HG03066 (cell line): ENCODE data around the gene GABRD.
"Not testable (repeated sequence)": the region's sequence is repeated elsewhere in the genome, so short reads cannot be mapped to it uniquely, and the experiment has no call there.

Experiments
- ATAC-seq: cut with Tn5 transposase; IDR thresholded peaks from one replicate; pipeline ENCODE4 v1.9.1; 2021; ENCODE audit warnings: low read depth; ENCODE audit not compliant: unreplicated experiment

GABRD gene

GRCh38 chr1:2019172-2019543, at the start of gene GABRD:
Gene GABRD (plus strand): TSS chr1:2019345. CDS start chr1:2019424, 79 bp downstream.
- ATAC-seq = no peak

GRCh38 chr1:1969505-1969900, 49.6 kb upstream of the GABRD start:
- no peak for ATAC-seq

DNA sequence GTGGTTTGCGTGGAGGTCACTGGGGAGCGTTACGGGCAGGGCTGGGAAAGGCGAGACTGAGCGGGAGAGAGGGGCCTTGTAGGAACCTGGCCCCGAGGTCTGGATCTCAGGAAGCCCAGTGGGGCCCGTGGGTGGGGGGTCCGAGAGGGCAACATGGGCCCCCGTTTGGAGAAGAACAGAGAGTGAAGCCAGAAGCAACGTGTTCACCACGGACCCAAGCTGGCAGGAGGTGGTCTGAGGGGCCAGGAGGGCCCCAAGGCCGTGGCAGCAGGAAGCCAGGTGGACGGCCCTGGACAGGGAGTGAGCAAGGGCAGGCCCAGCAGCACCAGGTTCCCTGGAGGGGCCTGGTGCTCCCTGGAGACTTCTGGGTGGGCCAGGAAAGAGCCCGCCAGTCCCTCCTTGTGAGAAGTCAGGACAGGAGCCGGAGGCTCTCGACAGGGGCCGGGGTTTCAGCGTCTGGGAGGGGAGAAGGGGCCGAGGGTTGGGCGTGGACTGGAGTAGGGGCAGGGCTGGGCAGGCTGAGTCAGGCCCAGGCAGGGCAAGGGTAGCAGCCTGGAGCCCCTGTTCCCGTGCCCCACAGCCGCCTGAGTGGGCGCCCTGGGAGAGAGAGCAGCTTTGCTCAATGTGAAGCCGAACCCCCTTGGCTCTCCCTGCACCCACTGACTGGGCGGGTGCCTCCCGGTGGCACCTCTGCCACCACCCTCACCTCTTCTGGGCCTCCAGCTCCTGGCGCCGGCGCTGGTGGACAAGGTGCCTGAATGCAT, 49.0 kb upstream of the GABRD start:
- ATAC-seq = no peak

- ATAC-seq = no peak
Measured at GRCh38 chr1:1971017-1971416, 48.1 kb upstream of the GABRD start.

DNA sequence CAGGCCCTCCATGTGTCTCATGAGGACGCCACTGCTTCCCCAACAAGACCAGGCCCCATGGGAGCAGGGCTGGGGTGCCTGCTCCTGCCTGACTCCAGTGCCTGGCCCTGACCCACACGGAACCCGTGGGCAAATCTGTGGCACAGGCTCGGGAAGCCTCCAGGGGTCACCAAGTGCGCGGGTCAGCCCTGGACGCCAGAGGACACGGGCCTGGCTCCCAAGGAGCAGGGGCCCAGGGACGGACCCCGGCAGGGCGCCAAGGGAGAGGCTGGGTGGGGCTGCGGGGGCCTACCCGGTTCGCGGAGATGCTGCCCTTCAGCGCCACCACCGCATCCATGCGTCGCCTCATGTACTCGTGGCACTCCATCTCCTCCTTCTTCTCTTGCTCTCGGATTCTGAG, 47.5 kb upstream of the GABRD start:
- no peak for ATAC-seq

DNA sequence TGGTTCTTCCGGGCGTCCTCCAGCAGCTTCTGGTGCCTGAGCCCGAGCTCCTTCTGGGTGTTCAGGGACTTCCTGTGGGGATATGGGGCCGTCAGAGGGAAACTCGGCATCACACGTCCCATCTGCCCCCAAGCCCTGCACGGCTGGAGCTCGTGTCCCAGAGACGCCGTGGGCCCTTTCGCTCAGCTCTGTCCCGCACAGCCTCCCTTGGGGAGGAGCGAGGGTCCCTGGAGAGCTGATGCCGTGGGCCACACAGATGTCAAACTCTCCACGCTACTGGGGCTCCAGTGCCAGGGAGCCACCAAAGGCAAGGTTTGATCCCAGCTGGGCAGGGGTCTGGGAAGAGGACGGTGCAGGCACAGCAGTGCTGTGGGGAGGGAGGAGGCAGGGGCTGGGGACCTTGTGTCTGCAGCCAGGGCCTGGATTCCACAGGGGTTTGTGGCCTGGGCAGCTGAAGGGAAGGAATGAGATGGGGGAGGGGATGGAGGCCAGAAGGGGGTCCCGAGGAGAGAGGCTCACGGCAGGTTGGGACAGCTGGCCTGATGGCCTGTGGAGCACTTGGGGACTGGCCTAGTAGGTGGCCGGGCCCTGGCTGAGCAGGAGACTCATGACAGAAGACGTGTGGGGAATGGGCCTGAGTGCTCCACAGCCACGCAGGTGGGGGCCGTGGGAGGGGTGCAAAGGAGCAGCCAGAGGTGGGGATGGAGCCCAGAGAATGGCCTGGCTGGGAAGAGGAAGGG, 46.0 kb upstream of the GABRD start:
- no peak for ATAC-seq

GRCh38 chr1:1973716-1974642, 45.2 kb upstream of the GABRD start:
- ATAC-seq = no peak

DNA sequence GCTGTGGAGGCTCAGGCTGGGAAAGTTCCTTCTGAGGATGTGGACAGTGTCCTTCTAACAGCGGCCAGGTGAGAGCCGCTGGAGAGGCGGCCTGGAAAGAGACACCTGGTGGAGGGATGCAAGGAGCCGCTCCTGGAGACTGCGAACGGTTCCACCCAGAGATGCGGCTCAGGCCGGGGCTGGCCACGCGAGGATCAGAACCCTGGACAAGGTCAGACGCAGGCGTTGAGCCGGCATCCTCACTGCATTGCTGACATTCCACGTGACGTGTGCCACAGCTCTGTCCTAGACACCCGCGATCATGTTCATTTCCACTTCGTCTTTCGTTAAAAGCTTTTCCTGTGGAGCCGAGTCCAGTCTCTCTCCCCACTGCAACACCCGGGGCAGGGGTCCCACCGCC, 44.3 kb upstream of the GABRD start:
- no peak for ATAC-seq

DNA sequence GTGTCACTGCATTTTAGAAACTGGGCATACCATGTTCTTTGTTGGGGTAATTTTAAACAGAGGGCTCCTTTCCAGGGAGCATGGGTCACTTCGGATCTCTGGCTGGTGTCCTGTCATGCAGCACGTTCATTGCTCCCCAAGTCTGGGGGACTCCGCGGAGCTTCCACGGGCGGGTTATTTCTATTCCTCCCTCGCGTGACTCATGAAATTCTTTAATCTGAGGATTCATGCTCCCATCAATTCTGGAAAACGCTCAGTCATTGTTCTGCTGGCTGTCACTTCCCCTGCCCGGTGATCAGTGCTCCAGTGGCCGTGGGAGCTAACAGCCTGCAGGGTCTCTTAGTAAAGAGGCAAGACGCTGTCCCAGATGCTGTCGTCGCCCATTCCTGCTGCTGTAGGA, 43.6 kb upstream of the GABRD start:
- no peak for ATAC-seq

DNA sequence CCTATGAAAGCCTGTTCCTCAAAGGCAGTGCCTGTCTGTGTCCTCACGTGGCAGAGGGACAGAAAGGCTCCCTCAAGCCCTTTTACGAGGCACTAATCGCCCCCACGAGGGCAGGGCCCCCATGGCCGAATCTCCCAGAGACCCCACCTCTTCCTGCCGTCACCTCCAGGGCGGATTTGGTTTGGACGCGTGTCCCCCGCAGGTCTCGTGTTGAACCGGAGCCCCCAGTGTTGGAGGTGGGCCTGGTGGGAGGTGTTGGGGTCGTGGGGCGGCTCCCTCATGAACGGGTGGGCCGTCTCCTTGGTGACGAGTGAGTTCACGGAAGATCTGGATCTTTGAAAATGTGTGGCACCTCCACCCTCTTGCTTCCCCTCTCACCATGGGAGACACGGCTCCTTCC, 43.1 kb upstream of the GABRD start:
- ATAC-seq = no peak

- no peak for ATAC-seq
Measured at GRCh38 chr1:1978108-1978507, 41.0 kb upstream of the GABRD start.

DNA sequence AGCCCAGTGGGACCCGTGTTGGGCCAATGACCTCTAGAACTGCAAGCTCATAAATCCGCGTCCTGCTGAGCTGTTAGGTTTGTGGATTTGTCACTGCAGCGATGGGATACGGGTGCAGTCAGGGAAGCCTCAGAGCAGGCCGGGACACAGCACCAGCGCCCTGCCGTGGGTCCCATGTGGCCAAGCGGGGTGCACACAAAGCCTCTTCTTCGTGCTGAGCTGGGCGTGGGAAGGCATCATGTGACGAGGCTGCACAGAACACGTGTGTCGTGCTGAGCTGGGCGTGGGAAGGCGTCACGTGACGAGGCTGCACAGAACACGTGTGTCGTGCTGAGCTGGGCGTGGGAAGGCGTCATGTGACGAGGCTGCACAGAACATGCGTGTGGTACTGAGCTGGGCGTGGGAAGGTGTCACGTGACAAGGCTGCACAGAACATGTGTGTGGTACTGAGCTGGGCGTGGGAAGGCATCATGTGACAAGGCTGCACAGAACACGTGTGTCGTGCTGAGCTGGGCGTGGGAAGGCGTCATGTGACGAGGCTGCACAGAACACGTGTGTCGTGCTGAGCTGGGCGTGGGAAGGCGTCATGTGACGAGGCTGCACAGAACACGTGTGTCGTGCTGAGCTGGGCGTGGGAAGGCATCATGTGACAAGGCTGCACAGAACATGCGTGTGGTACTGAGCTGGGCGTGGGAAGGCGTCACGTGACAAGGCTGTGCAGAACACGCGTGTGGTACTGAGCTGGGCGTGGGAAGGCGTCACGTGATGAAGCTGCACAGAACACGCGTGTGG, 40.3 kb upstream of the GABRD start:
- ATAC-seq = not testable (repeated sequence)

GRCh38 chr1:1979482-1980165, 39.5 kb upstream of the GABRD start:
- no peak for ATAC-seq

GRCh38 chr1:1980467-1981141, 38.5 kb upstream of the GABRD start:
- ATAC-seq = no peak

DNA sequence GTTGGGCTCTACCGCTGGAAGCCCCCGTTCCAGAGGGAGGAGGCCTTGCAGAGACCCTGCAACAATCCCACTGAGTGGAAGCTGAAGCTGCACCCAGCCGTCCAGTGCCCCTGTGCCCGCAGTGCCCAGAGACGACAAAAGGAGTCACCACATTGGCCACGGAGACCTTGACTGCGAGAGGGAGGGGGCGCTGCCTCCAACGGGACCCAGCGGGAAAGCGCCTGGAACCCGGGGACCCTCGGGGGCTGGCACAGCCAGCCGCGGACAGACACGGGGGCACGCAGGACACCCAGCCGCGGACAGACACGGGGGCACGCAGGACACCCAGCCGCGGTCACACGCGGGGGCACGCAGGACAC, 38.0 kb upstream of the GABRD start:
- ATAC-seq = no peak

GRCh38 chr1:1981631-1982327, 37.4 kb upstream of the GABRD start:
- ATAC-seq = not testable (repeated sequence)

DNA sequence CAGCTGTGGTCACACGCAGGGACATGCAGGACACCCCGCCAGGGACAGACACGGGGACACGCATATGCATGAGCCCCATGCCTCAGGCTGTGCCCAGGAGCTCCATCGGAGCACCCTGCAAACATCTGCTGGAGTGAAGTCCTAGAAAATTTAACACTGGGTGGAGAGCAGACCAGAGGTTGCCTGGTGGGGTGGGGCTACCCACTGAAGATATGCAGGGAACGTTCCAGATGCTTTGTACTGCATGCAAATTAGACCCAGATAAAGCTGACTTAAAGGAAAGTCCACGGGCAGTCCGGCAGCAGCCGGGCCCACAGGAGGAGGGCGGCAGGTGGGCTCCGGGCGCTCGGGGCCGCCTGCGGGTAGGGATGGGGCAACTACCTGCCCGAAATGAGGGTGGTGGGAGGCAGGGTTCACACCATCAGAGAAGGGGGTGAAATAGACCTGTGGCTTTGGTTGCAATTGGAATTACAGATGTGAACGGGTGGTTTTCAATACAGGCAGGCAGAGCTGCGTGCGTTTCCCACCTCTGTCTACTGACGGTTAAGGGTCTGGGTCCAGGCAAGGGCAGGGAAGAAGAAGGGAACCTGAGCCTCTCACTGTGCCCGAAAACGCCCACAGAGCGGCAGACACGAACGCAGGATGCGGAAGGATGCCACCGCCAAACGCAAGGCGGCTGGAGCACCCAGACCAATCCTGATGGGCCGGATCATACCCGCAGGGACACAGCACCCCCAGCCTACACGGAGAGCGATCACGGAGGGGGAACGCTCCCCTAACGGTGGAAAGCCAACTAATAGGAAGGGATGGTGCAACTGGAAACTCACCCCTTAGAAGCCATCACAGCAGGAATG, 36.5 kb upstream of the GABRD start:
- ATAC-seq = no peak

- ATAC-seq = no peak
Measured at GRCh38 chr1:1984560-1985070, 34.5 kb upstream of the GABRD start.
